ENCODE measurements around the gene TDO2. TPM values are rescaled to one million over a fixed set of nuclear protein-coding genes. Genes with fewer than 3 reads are reported as not detected.

Gene TDO2
- total RNA-seq, 1 experiment from 2014 or later, result 0.13 TPM

DNA sequence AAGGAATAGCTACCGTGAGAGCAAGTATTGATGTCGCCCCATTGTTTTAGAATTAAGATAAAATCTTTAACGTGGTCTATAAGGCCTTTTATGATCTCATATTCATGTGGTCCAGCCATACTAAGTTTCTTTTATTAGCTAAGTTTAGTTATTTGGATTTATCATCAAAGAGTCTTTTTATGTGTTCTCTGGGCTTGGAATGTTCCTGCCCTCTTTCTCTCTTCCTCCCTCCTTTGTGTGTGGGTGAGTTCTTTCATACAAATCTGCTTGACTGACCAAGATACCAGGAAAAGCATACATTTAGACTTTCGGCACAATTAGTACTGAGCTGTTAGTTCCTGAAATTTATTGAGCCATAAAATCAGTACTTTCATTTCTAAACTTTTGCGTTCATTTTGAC lies 11.3 kb downstream of the TDO2 start (continued):
- TF ChIP-seq, protein P1, sequence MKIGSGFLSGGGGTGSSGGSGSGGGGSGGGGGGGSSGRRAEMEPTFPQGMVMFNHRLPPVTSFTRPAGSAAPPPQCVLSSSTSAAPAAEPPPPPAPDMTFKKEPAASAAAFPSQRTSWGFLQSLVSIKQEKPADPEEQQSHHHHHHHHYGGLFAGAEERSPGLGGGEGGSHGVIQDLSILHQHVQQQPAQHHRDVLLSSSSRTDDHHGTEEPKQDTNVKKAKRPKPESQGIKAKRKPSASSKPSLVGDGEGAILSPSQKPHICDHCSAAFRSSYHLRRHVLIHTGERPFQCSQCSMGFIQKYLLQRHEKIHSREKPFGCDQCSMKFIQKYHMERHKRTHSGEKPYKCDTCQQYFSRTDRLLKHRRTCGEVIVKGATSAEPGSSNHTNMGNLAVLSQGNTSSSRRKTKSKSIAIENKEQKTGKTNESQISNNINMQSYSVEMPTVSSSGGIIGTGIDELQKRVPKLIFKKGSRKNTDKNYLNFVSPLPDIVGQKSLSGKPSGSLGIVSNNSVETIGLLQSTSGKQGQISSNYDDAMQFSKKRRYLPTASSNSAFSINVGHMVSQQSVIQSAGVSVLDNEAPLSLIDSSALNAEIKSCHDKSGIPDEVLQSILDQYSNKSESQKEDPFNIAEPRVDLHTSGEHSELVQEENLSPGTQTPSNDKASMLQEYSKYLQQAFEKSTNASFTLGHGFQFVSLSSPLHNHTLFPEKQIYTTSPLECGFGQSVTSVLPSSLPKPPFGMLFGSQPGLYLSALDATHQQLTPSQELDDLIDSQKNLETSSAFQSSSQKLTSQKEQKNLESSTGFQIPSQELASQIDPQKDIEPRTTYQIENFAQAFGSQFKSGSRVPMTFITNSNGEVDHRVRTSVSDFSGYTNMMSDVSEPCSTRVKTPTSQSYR (CRISPR knock-in tag; IDR thresholded peaks at IDR 0.05), result no peak
- TF ChIP-seq ARID4B (CRISPR knock-in tag; IDR thresholded peaks at IDR 0.05; ENCODE audit: borderline replicate concordance) (no peak), RORB (CRISPR knock-in tag; IDR thresholded peaks at IDR 0.05) (no peak), PRRX2 (CRISPR knock-in tag; IDR thresholded peaks at IDR 0.05) (no peak)

DNA sequence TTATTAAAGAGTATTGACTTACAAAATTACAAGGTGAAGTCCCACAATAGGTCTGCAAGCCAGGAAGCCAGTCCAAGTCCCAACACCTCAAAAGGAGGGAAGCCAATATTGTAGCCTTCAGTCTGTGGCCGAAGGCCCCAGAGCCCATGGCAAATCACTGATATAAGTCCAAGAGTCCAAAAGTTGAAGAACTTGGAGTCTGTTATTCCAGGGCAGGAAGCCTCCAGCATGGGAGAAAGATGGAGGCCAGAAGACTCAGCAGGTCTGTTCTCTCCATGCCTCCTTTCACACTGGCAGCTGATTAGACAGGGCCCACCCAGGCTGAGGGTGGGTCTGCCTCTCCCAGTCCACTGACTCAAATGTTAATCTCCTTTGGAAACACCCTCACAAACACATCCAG lies 18.1 kb downstream of the TDO2 start:
- Mint-ChIP-seq H3K36me3 (no peaks in the 10 kb centered on the region), H3K4me3 (no peak overlapping the region), H3K4me1 (no peaks in the 10 kb centered on the region), H3K27ac (no peak overlapping the region), H3K27me3 (ENCODE audit: low read depth) (no peaks in the 10 kb centered on the region), H3K9me3 (peaks cover 10% of the 10 kb centered on the region)
- POLR2A ChIA-PET, result no interaction called here
- no peak for ATAC-seq
- DNase-seq (ENCODE audit: low spot score), result no peak
- CTCF ChIA-PET, result no interaction called here
- TF ChIP-seq MLX (CRISPR knock-in tag; IDR thresholded peaks at IDR 0.05), result no peak
- TF ChIP-seq, protein P2, sequence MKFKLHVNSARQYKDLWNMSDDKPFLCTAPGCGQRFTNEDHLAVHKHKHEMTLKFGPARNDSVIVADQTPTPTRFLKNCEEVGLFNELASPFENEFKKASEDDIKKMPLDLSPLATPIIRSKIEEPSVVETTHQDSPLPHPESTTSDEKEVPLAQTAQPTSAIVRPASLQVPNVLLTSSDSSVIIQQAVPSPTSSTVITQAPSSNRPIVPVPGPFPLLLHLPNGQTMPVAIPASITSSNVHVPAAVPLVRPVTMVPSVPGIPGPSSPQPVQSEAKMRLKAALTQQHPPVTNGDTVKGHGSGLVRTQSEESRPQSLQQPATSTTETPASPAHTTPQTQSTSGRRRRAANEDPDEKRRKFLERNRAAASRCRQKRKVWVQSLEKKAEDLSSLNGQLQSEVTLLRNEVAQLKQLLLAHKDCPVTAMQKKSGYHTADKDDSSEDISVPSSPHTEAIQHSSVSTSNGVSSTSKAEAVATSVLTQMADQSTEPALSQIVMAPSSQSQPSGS (CRISPR knock-in tag; IDR thresholded peaks at IDR 0.05; ENCODE audit: borderline replicate concordance, low read depth), result no peak
- no peak for TF ChIP-seq NR2C2 (CRISPR knock-in tag; IDR thresholded peaks at IDR 0.05)
- TF ChIP-seq NR1H2 (CRISPR knock-in tag; IDR thresholded peaks at IDR 0.05), result no peak
- TF ChIP-seq ESRRA (CRISPR knock-in tag; IDR thresholded peaks at IDR 0.05; ENCODE audit: borderline replicate concordance), result no peak
- no peak for TF ChIP-seq ATF3 (CRISPR knock-in tag; conservative IDR thresholded peaks at IDR 0.05)
- TF ChIP-seq, protein P3, sequence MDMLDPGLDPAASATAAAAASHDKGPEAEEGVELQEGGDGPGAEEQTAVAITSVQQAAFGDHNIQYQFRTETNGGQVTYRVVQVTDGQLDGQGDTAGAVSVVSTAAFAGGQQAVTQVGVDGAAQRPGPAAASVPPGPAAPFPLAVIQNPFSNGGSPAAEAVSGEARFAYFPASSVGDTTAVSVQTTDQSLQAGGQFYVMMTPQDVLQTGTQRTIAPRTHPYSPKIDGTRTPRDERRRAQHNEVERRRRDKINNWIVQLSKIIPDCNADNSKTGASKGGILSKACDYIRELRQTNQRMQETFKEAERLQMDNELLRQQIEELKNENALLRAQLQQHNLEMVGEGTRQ (CRISPR knock-in tag; IDR thresholded peaks at IDR 0.05), result no peak
- TF ChIP-seq, protein P4, sequence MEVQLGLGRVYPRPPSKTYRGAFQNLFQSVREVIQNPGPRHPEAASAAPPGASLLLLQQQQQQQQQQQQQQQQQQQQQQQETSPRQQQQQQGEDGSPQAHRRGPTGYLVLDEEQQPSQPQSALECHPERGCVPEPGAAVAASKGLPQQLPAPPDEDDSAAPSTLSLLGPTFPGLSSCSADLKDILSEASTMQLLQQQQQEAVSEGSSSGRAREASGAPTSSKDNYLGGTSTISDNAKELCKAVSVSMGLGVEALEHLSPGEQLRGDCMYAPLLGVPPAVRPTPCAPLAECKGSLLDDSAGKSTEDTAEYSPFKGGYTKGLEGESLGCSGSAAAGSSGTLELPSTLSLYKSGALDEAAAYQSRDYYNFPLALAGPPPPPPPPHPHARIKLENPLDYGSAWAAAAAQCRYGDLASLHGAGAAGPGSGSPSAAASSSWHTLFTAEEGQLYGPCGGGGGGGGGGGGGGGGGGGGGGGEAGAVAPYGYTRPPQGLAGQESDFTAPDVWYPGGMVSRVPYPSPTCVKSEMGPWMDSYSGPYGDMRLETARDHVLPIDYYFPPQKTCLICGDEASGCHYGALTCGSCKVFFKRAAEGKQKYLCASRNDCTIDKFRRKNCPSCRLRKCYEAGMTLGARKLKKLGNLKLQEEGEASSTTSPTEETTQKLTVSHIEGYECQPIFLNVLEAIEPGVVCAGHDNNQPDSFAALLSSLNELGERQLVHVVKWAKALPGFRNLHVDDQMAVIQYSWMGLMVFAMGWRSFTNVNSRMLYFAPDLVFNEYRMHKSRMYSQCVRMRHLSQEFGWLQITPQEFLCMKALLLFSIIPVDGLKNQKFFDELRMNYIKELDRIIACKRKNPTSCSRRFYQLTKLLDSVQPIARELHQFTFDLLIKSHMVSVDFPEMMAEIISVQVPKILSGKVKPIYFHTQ (CRISPR knock-in tag; IDR thresholded peaks at IDR 0.05), result no peak
- TF ChIP-seq, protein P5, sequence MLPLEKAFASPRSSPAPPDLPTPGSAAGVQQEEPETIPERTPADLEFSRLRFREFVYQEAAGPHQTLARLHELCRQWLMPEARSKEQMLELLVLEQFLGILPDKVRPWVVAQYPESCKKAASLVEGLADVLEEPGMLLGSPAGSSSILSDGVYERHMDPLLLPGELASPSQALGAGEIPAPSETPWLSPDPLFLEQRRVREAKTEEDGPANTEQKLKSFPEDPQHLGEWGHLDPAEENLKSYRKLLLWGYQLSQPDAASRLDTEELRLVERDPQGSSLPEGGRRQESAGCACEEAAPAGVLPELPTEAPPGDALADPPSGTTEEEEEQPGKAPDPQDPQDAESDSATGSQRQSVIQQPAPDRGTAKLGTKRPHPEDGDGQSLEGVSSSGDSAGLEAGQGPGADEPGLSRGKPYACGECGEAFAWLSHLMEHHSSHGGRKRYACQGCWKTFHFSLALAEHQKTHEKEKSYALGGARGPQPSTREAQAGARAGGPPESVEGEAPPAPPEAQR (CRISPR knock-in tag; IDR thresholded peaks at IDR 0.05), result no peak
- no peak for TF ChIP-seq ZNF532 (CRISPR knock-in tag; IDR thresholded peaks at IDR 0.05; ENCODE audit: borderline replicate concordance)
- no peak for TF ChIP-seq ZNF232 (CRISPR knock-in tag; IDR thresholded peaks at IDR 0.05)
- no peak for TF ChIP-seq TEAD4 (CRISPR knock-in tag; IDR thresholded peaks at IDR 0.05)
- no peak for TF ChIP-seq ZNF263 (CRISPR knock-in tag; IDR thresholded peaks at IDR 0.05; ENCODE audit: low read depth)
